ENCODE measurements around the gene ZNF32. TPM values are rescaled to one million over a fixed set of nuclear protein-coding genes. Genes with fewer than 3 reads are reported as not detected.
"Not testable (repeated sequence)": the region's sequence is repeated elsewhere in the genome, so short reads cannot be mapped to it uniquely, and the experiment has no call there.

ZNF32 gene
- total and polyA plus RNA-seq, 2 of the 4 experiments (the other 2 are of a cell fraction), result 30.1 to 31.2 TPM

DNA sequence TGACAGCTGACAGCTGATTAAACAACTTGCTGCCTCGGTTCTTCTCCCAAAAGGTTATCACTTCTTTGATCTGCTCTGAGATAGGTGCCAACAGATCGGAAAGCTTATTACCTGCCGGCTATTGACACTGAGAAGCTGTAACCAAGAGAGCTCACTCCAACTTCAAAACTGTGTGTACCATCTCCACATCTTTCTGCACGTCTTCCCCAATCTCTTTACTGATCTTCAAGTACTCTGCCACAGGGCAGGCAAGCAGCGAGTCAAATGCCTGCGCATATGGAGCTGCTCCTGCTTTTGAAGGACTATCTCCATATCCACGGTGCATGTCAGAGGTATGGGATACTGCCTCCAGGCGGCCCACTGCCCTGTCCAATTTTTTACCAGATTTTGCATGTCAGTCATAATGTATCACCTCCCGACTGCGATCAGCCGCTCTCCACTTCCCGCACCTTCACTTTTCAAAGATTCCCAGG is 42.8 kb downstream of the ZNF32 start:
- BruUV-seq (replicated peaks), result no TSS peak
- 54% methylated on average over 9 of the region's 12 CpGs; no CpG with 5 or more reads in 1 of the 2 experiments for WGBS, 2 experiments (ENCODE audit: extremely low coverage in 2 of 2, insufficient read length in 1 of 2)
- Histone ChIP-seq H3K9me1 (ENCODE audit: insufficient read depth, low read length) (peaks cover 3% of the 10 kb centered on the region), H3K18ac (ENCODE audit: low read depth, low read length) (no peak overlapping the region), H3K4ac (ENCODE audit: low read depth, low read length) (no peak overlapping the region), H3K9ac (ENCODE audit: low read depth, low read length) (no peak overlapping the region), H2AFZ (replicated peaks; ENCODE audit: low read length, poor library complexity) (peak overlapping the region; percentile 99), H3K56ac (ENCODE audit: extremely low read depth, insufficient read depth, low read length) (no peak overlapping the region), H4K8ac (ENCODE audit: low read depth in 2 of 2, low read length in 2 of 2) (peak overlapping the region; percentile 22 to 71; a peak in 1 of 4 replicates), H4K5ac (ENCODE audit: low read depth, low read length) (peak overlapping the region; percentile 56), H3K14ac (replicated peaks; ENCODE audit: low read depth, low read length) (no peak overlapping the region), H3K27me3 (ENCODE audit: control insufficient read depth, insufficient read depth, low read length) (0 out of 2 replicates have a peak, but pooled peaks cover 3% of the 10 kb centered on the region), H4K20me1 (ENCODE audit: insufficient read depth, low read length) (no peaks in the 10 kb centered on the region), H3K36me3 (ENCODE audit: control insufficient read depth, insufficient read depth, low read length) (peaks cover 1% of the 10 kb centered on the region; the same call in 1 of the 2 replicates), H2BK5ac (ENCODE audit: low read depth, low read length, poor library complexity, severe bottlenecking) (no peak overlapping the region), H3K4me1 (ENCODE audit: control insufficient read depth, insufficient read depth, low read length) (peaks cover 2% of the 10 kb centered on the region; the same call in 1 of the 2 replicates), H3K4me3 (ENCODE audit: insufficient read depth, low read depth, low read length) (peak overlapping the region; percentile 69), H2AK9ac (replicated peaks; ENCODE audit: low read depth, low read length, poor library complexity) (peak overlapping the region; percentile 60), H3K27ac (ENCODE audit: insufficient read depth, low read length) (no peak overlapping the region), H2BK20ac (ENCODE audit: low read depth, low read length) (no peak overlapping the region), H4K91ac (ENCODE audit: insufficient read depth, low read depth, low read length) (no peak overlapping the region), H3K4me2 (ENCODE audit: low read depth, low read length) (peak overlapping the region; percentile 63), H2BK15ac (ENCODE audit: low read depth, low read length) (no peak overlapping the region), H3K79me1 (ENCODE audit: low read depth in 1 of 2, low read length in 2 of 2) (0 out of 4 replicates have a peak, but pooled peaks cover 0 to 3% of the 10 kb centered on the region in 2 experiments), H2BK120ac (ENCODE audit: low read depth, low read length) (no peak overlapping the region), H3K23ac (ENCODE audit: low read depth, low read length) (no peak overlapping the region), H3K9me3 (ENCODE audit: control insufficient read depth, insufficient read depth, low read length) (no peaks in the 10 kb centered on the region), H2AK5ac (ENCODE audit: low read depth, low read length) (no peak overlapping the region)
- ChIA-PET POLR2A (ENCODE audit: unreplicated experiment) (no interaction called here), CTCF (no interaction called here)
- intact Hi-C loops (cut with micrococcal nuclease) (no loop called here), in situ Hi-C loops (cut with MboI; ENCODE audit: low sequenced_read_pairs) (no loop called here), dilution Hi-C loops (cut with HindIII; ENCODE audit: low sequenced_read_pairs, unreplicated experiment) (no loop called here)
- ATAC-seq (ENCODE audit: low read depth) (peak; percentile 36), DNase-seq (no peak)
- TF ChIP-seq POLR2A (IDR thresholded peaks at IDR 0.05; ENCODE audit: low read depth, low read length) (no peak), RCOR1 (IDR thresholded peaks at IDR 0.05; ENCODE audit: insufficient replicate concordance, low read length) (no peak)

DNA sequence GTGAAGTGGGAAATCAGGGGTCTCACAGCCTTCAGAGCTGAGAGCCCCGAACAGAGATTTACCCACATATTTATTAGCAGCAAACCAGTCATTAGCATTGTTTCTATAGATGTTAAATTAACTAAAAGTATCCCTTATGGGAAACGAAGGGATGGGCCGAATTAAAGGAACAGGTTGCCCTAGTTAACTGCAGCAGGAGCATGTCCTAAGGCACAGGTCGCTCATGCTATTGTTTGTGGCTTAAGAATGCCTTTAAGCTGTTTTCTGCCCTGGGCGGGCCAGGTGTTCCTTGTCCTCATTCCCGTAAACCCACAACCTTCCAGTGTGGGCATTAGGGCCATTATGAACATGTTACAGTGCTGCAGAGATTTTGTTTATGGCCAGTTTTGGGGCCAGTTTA is 47.1 kb downstream of the ZNF32 start:
- H3K27me3 ChIP-seq (ENCODE audit: control insufficient read depth, insufficient read depth, low read length); H3K14ac ChIP-seq (replicated peaks; ENCODE audit: low read depth, low read length); H3K4me1 ChIP-seq (ENCODE audit: control insufficient read depth, insufficient read depth, low read length); H4K8ac ChIP-seq (ENCODE audit: low read depth in 2 of 2, low read length in 2 of 2); ATAC-seq (ENCODE audit: low read depth); H3K4ac ChIP-seq (ENCODE audit: low read depth, low read length); H3K4me2 ChIP-seq (ENCODE audit: low read depth, low read length); H3K4me3 ChIP-seq (ENCODE audit: insufficient read depth, low read depth, low read length); H4K20me1 ChIP-seq (ENCODE audit: insufficient read depth, low read length); DNase-seq; H2AK5ac ChIP-seq (ENCODE audit: low read depth, low read length); in situ Hi-C loops (cut with MboI; ENCODE audit: low sequenced_read_pairs); CTCF ChIA-PET; H2BK120ac ChIP-seq (ENCODE audit: low read depth, low read length); intact Hi-C loops (cut with micrococcal nuclease); H3K23ac ChIP-seq (ENCODE audit: low read depth, low read length); H4K91ac ChIP-seq (ENCODE audit: insufficient read depth, low read depth, low read length); H4K5ac ChIP-seq (ENCODE audit: low read depth, low read length); H3K27ac ChIP-seq (ENCODE audit: insufficient read depth, low read length); POLR2A ChIA-PET (ENCODE audit: unreplicated experiment); dilution Hi-C loops (cut with HindIII; ENCODE audit: low sequenced_read_pairs, unreplicated experiment); H2BK15ac ChIP-seq (ENCODE audit: low read depth, low read length); BruUV-seq (replicated peaks); H3K56ac ChIP-seq (ENCODE audit: extremely low read depth, insufficient read depth, low read length); H3K18ac ChIP-seq (ENCODE audit: low read depth, low read length); H3K79me1 ChIP-seq (ENCODE audit: low read depth in 1 of 2, low read length in 2 of 2); H2BK5ac ChIP-seq (ENCODE audit: low read depth, low read length, poor library complexity, severe bottlenecking); H2AFZ ChIP-seq (replicated peaks; ENCODE audit: low read length, poor library complexity); H2AK9ac ChIP-seq (replicated peaks; ENCODE audit: low read depth, low read length, poor library complexity); H3K9ac ChIP-seq (ENCODE audit: low read depth, low read length); H3K9me1 ChIP-seq (ENCODE audit: insufficient read depth, low read length); H3K36me3 ChIP-seq (ENCODE audit: control insufficient read depth, insufficient read depth, low read length); H2BK20ac ChIP-seq (ENCODE audit: low read depth, low read length); H3K9me3 ChIP-seq (ENCODE audit: control insufficient read depth, insufficient read depth, low read length): not testable (repeated sequence)
- WGBS, 2 experiments (ENCODE audit: extremely low coverage in 2 of 2, insufficient read length in 1 of 2), result 60% methylated on average over 2 of the region's 6 CpGs; no CpG with 5 or more reads in 1 of the 2 experiments
